Keratinocyte (primary cell): ENCODE measurements around the gene CC2D2B. TPM values are rescaled to one million over a fixed set of nuclear protein-coding genes. Genes with fewer than 3 reads are reported as not detected.

Experiments used
- DNase-seq: peaks from one replicate; pipeline ENCODE4 v3.0.0-alpha.2; 2011; ENCODE audit warnings: low read depth, missing footprints, low spot score
- FAIRE-seq: peaks from 2 replicates; lab custom pipeline; 2011; peaks lifted over from hg19 to GRCh38; lab: Jason Lieb, UNC
- H2AFZ ChIP-seq: 2 replicates; pipeline ENCODE4 v1.6.0; 2012; ENCODE audit warnings: low read length, control low read depth, inconsistent platforms; ENCODE audit not compliant: control insufficient read depth
- H3K27ac ChIP-seq: 2 replicates; pipeline ENCODE4 v1.5.1; 2011; ENCODE audit warnings: low read length; ENCODE audit not compliant: control insufficient read depth, insufficient read depth
- H3K27me3 ChIP-seq: 3 replicates; pipeline ENCODE4 v1.6.0; 2011; ENCODE audit warnings: low read length; ENCODE audit not compliant: control insufficient read depth, insufficient read depth; ENCODE audit errors: extremely low read depth
- H3K36me3 ChIP-seq, 2 experiments: 2 replicates in 1 of 2; 3 replicates in 1 of 2; pipeline ENCODE4 v1.5.1; 2011; ENCODE audit warnings: low read length in 2 of 2, mild to moderate bottlenecking in 1 of 2; ENCODE audit not compliant: control insufficient read depth in 2 of 2, insufficient read depth in 2 of 2; ENCODE audit errors: extremely low read depth in 1 of 2
- H3K4me1 ChIP-seq: 3 replicates; pipeline ENCODE4 v1.5.1; 2011; ENCODE audit warnings: low read length; ENCODE audit not compliant: control insufficient read depth, insufficient read depth; ENCODE audit errors: extremely low read depth
- H3K4me2 ChIP-seq: 3 replicates; pipeline ENCODE4 v1.6.0; 2011; ENCODE audit warnings: low read depth, low read length; ENCODE audit not compliant: control insufficient read depth, insufficient read depth; ENCODE audit errors: extremely low read depth
- H3K4me3 ChIP-seq, 3 experiments: fragments of 200-600 bp in 1 of 3; sonication (generic) in 1 of 3; 2 replicates in 2 of 3; 3 replicates in 1 of 3; pipeline ENCODE4 v1.5.1; 2011 to 2016; ENCODE audit warnings: low read length in 3 of 3, mild to moderate bottlenecking in 3 of 3, control low read depth in 2 of 3, inconsistent platforms in 1 of 3, low read depth in 1 of 3, mixed read lengths in 1 of 3, mixed run types in 1 of 3, moderate library complexity in 1 of 3; ENCODE audit not compliant: control insufficient read depth in 2 of 3, insufficient read depth in 2 of 3; ENCODE audit errors: extremely low read depth in 1 of 3
- H3K79me2 ChIP-seq: 2 replicates; pipeline ENCODE4 v1.6.0; 2012; ENCODE audit warnings: low read length; ENCODE audit not compliant: control insufficient read depth, insufficient read depth
- H3K9ac ChIP-seq: 3 replicates; pipeline ENCODE4 v1.6.0; 2011; ENCODE audit warnings: low read length; ENCODE audit not compliant: control insufficient read depth, insufficient read depth; ENCODE audit errors: extremely low read depth
- H3K9me1 ChIP-seq: 3 replicates; pipeline ENCODE4 v1.6.0; 2011; ENCODE audit warnings: low read length; ENCODE audit not compliant: control insufficient read depth, insufficient read depth; ENCODE audit errors: extremely low read depth
- H3K9me3 ChIP-seq: 2 replicates; pipeline ENCODE4 v1.5.1; 2012; ENCODE audit warnings: low read depth, low read length; ENCODE audit not compliant: control insufficient read depth
- H4K20me1 ChIP-seq: 3 replicates; pipeline ENCODE4 v1.6.0; 2011; ENCODE audit warnings: low read length; ENCODE audit not compliant: control insufficient read depth, insufficient read depth; ENCODE audit errors: extremely low read depth
- EZH2 ChIP-seq: IDR thresholded peaks from one replicate; pipeline ENCODE4 v1.6.1; 2012; ENCODE audit warnings: inconsistent platforms, mild to moderate bottlenecking, low read length, moderate library complexity
- dilution Hi-C: fragments of 300-500 bp; cut with MboI; formaldehyde crosslinking; loops from one replicate; pipeline ENCODE4 v1.7.0; 2020; ENCODE audit warnings: low sequenced_read_pairs; ENCODE audit not compliant: extremely low pct_ligation_motif_present
- polyA plus RNA-seq, 5 experiments: library from polyadenylated mRNA; depleted of rRNA in 3 of 5; stranded (reverse) in 3 of 5; stranded (forward) in 1 of 5; unstranded in 1 of 5; fragments of >200 nt; gene quantifications; 1 replicate in 1 of 5; 2 replicates in 3 of 5; 3 replicates in 1 of 5; pipeline versions ENCODE4 v1.2.1 to v1.2.3, GENCODE V29; 2011 to 2012; ENCODE audit warnings: missing spikeins in 2 of 5, low read depth in 1 of 5, low replicate concordance in 1 of 5
- TF ChIP-seq, protein P1 (sequence below), 3 experiments: IDR thresholded peaks in 1 of 3; conservative IDR thresholded peaks in 1 of 3; optimal IDR thresholded peaks in 1 of 3; 2 replicates in 2 of 3; 3 replicates in 1 of 3; pipeline versions ENCODE3 to v1.5.1; 2011; ENCODE audit warnings: low read length in 3 of 3, mild to moderate bottlenecking in 3 of 3, moderate library complexity in 2 of 3, control low read depth in 1 of 3, inconsistent platforms in 1 of 3; ENCODE audit not compliant: insufficient read depth in 2 of 3; ENCODE audit errors: extremely low read depth in 1 of 3

CC2D2B gene
- polyA plus RNA-seq, 1 donor (not counting 4 experiments of a cell fraction or from before 2014, with no cell fraction given): 0.10 TPM

GRCh38 chr10:95861386-95861785 lies 46.4 kb upstream of the CC2D2B start:
- DNase-seq (no peak), FAIRE-seq (no peak)
- H3K27ac ChIP-seq: no peak overlapping the region
- H3K9me3 ChIP-seq: no peaks in the 10 kb centered on the region
- no peak overlapping the region for H3K4me2 ChIP-seq
- no peaks in the 10 kb centered on the region for H3K4me1 ChIP-seq
- H3K9ac ChIP-seq: no peak overlapping the region
- dilution Hi-C loops: no loop called here
- H3K79me2 ChIP-seq: no peaks in the 10 kb centered on the region
- TF ChIP-seq, protein P1, sequence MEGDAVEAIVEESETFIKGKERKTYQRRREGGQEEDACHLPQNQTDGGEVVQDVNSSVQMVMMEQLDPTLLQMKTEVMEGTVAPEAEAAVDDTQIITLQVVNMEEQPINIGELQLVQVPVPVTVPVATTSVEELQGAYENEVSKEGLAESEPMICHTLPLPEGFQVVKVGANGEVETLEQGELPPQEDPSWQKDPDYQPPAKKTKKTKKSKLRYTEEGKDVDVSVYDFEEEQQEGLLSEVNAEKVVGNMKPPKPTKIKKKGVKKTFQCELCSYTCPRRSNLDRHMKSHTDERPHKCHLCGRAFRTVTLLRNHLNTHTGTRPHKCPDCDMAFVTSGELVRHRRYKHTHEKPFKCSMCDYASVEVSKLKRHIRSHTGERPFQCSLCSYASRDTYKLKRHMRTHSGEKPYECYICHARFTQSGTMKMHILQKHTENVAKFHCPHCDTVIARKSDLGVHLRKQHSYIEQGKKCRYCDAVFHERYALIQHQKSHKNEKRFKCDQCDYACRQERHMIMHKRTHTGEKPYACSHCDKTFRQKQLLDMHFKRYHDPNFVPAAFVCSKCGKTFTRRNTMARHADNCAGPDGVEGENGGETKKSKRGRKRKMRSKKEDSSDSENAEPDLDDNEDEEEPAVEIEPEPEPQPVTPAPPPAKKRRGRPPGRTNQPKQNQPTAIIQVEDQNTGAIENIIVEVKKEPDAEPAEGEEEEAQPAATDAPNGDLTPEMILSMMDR (optimal IDR thresholded peaks at IDR 0.05 in 1 of 3, IDR thresholded peaks at IDR 0.05 in 1 of 3, conservative IDR thresholded peaks at IDR 0.05 in 1 of 3; ENCODE audit: extremely low read depth in 1 of 3, insufficient read depth in 2 of 3, low read length in 3 of 3): no peak
- TF ChIP-seq EZH2: no peak
- H3K4me3 ChIP-seq: no peak overlapping the region
- H3K27me3 ChIP-seq: no peaks in the 10 kb centered on the region
- no peaks in the 10 kb centered on the region for H4K20me1 ChIP-seq
- no peaks in the 10 kb centered on the region for H3K36me3 ChIP-seq
- no peak overlapping the region for H2AFZ ChIP-seq
- H3K9me1 ChIP-seq: no peaks in the 10 kb centered on the region

- H3K9ac ChIP-seq: no peak overlapping the region
- H3K4me1 ChIP-seq: no peaks in the 10 kb centered on the region
- FAIRE-seq: peak; percentile 66
- H3K27ac ChIP-seq: no peak overlapping the region
- no peaks in the 10 kb centered on the region for H4K20me1 ChIP-seq
- H3K9me1 ChIP-seq: no peaks in the 10 kb centered on the region
- no peak overlapping the region for H3K4me2 ChIP-seq
- no peaks in the 10 kb centered on the region for H3K79me2 ChIP-seq
- H2AFZ ChIP-seq: peak overlapping the region; percentile 61
- no peaks in the 10 kb centered on the region for H3K27me3 ChIP-seq
- no peaks in the 10 kb centered on the region for H3K9me3 ChIP-seq
- DNase-seq: no peak
- dilution Hi-C loops: no loop called here
- TF ChIP-seq, protein P1 (optimal IDR thresholded peaks at IDR 0.05 in 1 of 3, IDR thresholded peaks at IDR 0.05 in 1 of 3, conservative IDR thresholded peaks at IDR 0.05 in 1 of 3; ENCODE audit: extremely low read depth in 1 of 3, insufficient read depth in 2 of 3, low read length in 3 of 3): peak; percentile 61 to 80 (median 68)
- no peak for TF ChIP-seq EZH2
- no peak overlapping the region for H3K4me3 ChIP-seq
- no peaks in the 10 kb centered on the region for H3K36me3 ChIP-seq
Measured at GRCh38 chr10:95864906-95865813, 42.6 kb upstream of the CC2D2B start.
